ENCODE results near the gene ANKH.

GRCh38 chr5:14698495-14698894, 173.1 kb downstream of the ANKH start:
- TF ChIP-seq CTCF (optimal IDR thresholded peaks at IDR 0.05 in 1 of 3, IDR thresholded peaks at IDR 0.05 in 1 of 3, conservative IDR thresholded peaks at IDR 0.05 in 1 of 3; ENCODE audit: extremely low read depth in 1 of 3, insufficient read depth in 2 of 3, low read length in 3 of 3) (no peak), EZH2 (IDR thresholded peaks at IDR 0.05; ENCODE audit: low read length) (no peak)
